Measurements from ENCODE around the gene JPH3. TPM values are rescaled to one million over a fixed set of nuclear protein-coding genes. Genes with fewer than 3 reads are reported as not detected.

The JPH3 gene
- total RNA-seq, 4 donors from 2014 or later, result 0.38 TPM; not detected in 3

- TF ChIP-seq, protein P1, sequence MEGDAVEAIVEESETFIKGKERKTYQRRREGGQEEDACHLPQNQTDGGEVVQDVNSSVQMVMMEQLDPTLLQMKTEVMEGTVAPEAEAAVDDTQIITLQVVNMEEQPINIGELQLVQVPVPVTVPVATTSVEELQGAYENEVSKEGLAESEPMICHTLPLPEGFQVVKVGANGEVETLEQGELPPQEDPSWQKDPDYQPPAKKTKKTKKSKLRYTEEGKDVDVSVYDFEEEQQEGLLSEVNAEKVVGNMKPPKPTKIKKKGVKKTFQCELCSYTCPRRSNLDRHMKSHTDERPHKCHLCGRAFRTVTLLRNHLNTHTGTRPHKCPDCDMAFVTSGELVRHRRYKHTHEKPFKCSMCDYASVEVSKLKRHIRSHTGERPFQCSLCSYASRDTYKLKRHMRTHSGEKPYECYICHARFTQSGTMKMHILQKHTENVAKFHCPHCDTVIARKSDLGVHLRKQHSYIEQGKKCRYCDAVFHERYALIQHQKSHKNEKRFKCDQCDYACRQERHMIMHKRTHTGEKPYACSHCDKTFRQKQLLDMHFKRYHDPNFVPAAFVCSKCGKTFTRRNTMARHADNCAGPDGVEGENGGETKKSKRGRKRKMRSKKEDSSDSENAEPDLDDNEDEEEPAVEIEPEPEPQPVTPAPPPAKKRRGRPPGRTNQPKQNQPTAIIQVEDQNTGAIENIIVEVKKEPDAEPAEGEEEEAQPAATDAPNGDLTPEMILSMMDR (IDR thresholded peaks at IDR 0.05; ENCODE audit: low read depth), result no peak
Observed at GRCh38 chr16:87647431-87648185, 45.3 kb downstream of the JPH3 start.

DNA sequence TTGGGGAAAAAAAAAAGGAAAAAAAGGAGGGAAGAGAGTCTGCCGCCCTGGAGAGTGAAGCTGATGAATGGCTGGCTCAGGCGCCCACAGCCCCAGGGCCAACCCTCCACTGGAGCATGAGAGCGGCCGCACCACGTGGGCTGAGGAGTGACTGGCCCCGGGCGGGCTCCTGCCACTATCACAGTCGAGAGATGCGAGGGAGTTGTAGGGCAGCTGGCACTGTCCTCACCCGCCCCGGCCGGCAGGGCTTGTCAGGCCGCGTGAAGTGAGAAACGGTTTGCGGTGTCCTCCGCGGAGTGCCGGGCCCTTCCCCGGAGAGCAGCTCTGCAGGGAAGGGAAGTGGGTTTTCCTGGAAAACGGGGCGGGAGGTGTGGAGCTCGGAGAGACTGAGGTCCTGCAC is 45.9 kb downstream of the JPH3 start:
- TF ChIP-seq, protein P1 (IDR thresholded peaks at IDR 0.05; ENCODE audit: low read depth), result no peak

DNA sequence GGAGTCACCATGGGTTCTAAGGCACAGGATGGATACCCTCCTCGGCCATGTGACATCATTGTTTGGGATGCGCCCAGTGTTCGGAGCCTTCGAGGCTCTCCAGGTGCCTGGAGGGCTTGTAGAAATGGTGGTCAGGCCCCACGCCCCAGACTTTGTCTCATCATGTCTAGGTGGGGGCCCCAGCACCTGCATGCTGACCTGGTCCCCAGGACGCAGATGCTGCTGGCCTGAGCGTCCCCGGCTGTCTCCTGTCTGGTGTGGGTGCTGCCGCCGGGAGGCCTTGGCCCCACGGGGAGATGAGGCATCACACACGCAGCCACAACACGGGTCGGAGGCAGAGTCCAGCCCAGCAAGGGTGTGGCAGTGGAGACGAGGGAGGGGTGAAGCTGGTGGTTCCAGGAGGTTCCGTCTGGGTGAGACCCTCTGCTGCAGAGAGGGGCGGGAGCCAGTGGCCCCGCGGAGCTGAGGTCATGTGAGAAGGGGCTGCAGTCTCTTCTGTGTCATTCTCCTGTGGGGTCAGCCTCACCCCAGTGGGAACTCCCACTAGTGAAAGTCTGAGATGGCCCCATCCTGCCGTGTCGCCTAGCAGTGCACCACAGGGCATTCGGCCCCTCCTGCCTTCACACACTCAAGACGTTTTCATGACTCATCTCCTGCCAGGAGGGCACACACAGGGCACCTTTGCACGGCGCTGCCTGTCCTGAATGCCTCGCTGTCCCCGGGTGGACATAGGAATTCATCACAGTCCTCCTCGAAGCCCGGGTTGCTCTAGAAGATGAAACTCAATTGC is 46.6 kb downstream of the JPH3 start:
- TF ChIP-seq, protein P1 (IDR thresholded peaks at IDR 0.05; ENCODE audit: low read depth), result no peak

DNA sequence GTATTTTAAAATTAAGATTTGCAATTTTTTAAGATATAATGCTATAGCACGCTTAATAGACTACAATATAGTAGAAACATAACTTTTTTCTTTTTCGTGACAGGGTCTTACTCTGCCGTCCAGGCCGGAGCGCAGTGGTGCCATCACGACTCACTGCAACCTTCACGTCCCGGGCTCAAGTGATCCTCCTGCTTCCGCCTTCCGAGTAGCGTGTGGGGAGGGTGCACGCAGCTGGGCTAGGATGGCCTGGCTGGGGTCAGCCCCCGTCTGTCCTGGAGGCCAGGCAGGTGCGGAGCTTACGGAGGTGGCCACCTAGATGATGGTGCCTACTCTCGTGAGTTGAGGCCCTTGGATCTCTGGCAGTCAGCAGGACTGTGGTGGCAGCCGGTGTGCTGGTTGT is 50.1 kb downstream of the JPH3 start:
- TF ChIP-seq, protein P1 (IDR thresholded peaks at IDR 0.05; ENCODE audit: low read depth), result no peak

DNA sequence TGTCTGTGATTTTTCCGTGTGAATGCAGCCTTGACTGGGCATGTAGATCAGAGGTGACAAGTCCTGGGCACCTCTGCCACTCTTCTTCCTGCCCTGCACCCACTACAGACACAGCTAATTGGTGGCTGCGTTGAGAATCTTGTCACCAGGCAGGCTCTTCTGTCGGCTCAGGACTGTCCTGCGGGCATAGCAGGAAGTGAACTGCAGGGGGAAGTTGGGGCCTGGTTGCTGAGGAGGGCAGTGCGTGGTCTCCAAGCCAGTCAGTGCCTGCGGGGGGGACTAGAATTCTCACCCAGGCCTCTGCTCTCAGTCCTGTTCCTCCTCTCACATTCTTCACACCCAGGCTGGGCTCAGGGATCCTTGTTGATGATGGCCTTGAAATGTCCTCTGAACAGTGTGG is 50.5 kb downstream of the JPH3 start:
- TF ChIP-seq, protein P1 (IDR thresholded peaks at IDR 0.05; ENCODE audit: low read depth), result no peak

DNA sequence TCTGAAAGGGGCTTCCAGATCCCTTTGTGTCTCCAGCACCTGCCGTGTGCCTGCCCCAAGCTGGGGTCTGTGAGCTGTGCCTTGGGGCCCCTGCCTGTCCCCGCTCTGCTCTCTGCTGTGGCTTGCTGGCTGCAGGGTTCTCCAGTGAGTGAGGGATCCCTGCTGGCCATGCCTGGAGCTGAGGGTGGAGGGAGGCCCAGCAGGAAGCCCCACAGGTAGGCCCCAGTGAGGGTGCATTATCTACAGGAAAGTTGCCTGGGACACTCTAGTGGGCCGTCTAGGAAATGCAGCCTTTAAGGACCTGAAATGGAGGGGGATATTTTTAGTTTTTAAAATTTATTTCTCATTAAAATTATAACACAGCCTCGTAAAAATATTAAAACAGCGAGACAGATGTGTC is 50.9 kb downstream of the JPH3 start:
- TF ChIP-seq, protein P1 (IDR thresholded peaks at IDR 0.05; ENCODE audit: low read depth), result no peak

DNA sequence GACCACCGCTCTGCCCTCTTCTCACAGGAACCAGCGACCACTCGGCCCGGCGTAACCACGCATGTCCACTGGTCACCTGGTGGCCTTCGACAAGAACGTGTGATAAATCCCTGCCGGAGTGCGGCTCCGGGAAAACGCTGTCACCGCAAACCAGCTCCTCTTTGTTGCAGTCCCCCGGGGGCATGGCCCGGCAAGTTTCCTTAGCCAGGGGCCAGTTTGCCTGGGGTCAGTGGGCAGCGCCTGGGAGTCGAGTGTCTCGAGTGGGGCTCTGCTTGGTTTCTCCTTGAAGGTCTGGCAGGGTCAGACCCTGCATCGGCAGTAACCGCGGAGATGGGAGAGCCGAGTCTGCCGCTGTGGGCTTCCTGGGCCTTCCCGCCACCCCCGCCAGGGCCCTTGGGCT is 52.5 kb downstream of the JPH3 start:
- TF ChIP-seq, protein P1 (IDR thresholded peaks at IDR 0.05; ENCODE audit: low read depth), result no peak
